ENCODE measurements around the gene TARP.

The TARP gene

DNA sequence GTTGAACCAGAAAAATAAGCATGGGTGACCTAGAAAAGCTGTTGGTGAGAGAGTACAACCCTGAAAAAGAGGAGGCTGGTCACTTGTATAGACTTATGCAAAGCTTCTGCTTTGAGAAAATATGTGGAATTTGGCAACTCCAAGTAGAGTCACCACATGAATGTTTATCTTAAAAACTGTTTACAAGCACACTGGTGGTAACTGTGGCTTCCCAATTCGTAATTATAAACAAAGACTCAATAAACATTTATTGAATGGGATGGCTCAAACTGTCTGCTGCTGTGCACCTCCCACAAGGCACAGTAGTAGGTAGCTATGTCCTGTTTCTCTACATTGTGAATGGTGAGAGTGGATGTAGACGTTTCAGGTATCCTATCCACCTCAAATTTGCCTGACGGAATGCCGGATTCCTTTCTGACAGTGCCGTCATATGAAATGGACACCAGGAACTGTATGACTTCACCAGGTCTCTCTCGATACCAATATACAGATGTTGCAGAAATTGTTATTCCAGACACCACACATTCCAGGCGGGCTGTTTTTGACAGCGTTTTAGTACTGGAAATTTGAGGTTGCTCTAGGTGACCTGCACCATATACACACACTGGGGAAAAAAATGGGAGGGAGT lies 43.4 kb upstream of the TARP start:
- BruUV-seq (replicated peaks): no TSS peak
- dilution Hi-C loops (cut with HindIII; ENCODE audit: low sequenced_read_pairs, unreplicated experiment): no loop called here
- 93% methylated on average over 3 of the region's 8 CpGs; no CpG with 5 or more reads in 1 of the 2 experiments for WGBS, 2 experiments (ENCODE audit: extremely low coverage in 2 of 2, insufficient read length in 1 of 2)

More for the DNA sequence above, 43.4 kb upstream of the TARP start:
- Histone ChIP-seq H3K27me3 (ENCODE audit: control insufficient read depth, insufficient read depth, low read length) (peaks cover 8% of the 10 kb centered on the region), H2BK5ac (ENCODE audit: low read depth, low read length, poor library complexity, severe bottlenecking) (no peak overlapping the region), H3K14ac (replicated peaks; ENCODE audit: low read depth, low read length) (no peak overlapping the region), H4K91ac (ENCODE audit: insufficient read depth, low read depth, low read length) (no peak overlapping the region), H3K4ac (ENCODE audit: low read depth, low read length) (no peak overlapping the region), H3K18ac (ENCODE audit: low read depth, low read length) (no peak overlapping the region), H4K20me1 (ENCODE audit: insufficient read depth, low read length) (no peaks in the 10 kb centered on the region), H3K9ac (ENCODE audit: low read depth, low read length) (no peak overlapping the region), H4K8ac (ENCODE audit: low read depth in 2 of 2, low read length in 2 of 2) (no peak overlapping the region), H3K79me1 (ENCODE audit: low read depth in 1 of 2, low read length in 2 of 2) (no peaks in the 10 kb centered on the region), H2AFZ (replicated peaks; ENCODE audit: low read length, poor library complexity) (no peak overlapping the region), H3K36me3 (ENCODE audit: control insufficient read depth, insufficient read depth, low read length) (no peaks in the 10 kb centered on the region), H3K56ac (ENCODE audit: extremely low read depth, insufficient read depth, low read length) (no peak overlapping the region), H2AK9ac (replicated peaks; ENCODE audit: low read depth, low read length, poor library complexity) (no peak overlapping the region), H2AK5ac (ENCODE audit: low read depth, low read length) (no peak overlapping the region), H3K4me3 (ENCODE audit: insufficient read depth, low read depth, low read length) (no peak overlapping the region), H3K27ac (ENCODE audit: insufficient read depth, low read length) (no peak overlapping the region), H2BK20ac (ENCODE audit: low read depth, low read length) (no peak overlapping the region), H3K9me1 (ENCODE audit: insufficient read depth, low read length) (peaks cover 8% of the 10 kb centered on the region; the same call in 1 of the 2 replicates), H2BK15ac (ENCODE audit: low read depth, low read length) (no peak overlapping the region), H3K9me3 (ENCODE audit: control insufficient read depth, insufficient read depth, low read length) (no peaks in the 10 kb centered on the region), H4K5ac (ENCODE audit: low read depth, low read length) (no peak overlapping the region), H3K4me1 (ENCODE audit: control insufficient read depth, insufficient read depth, low read length) (peaks cover 4% of the 10 kb centered on the region; the same call in 1 of the 2 replicates), H3K4me2 (ENCODE audit: low read depth, low read length) (no peak overlapping the region), H2BK120ac (ENCODE audit: low read depth, low read length) (no peak overlapping the region), H3K23ac (ENCODE audit: low read depth, low read length) (no peak overlapping the region)
- ChIA-PET CTCF (interaction anchor here (0.7 to 1.0 kb wide), 2 partner anchors 18 to 19 kb away, joined by 3 to 4 read pairs; no protein-coding TSS in a partner anchor), POLR2A (ENCODE audit: unreplicated experiment) (no interaction called here)
- intact Hi-C loops (cut with micrococcal nuclease) (no loop called here), in situ Hi-C loops (cut with MboI; ENCODE audit: low sequenced_read_pairs) (no loop called here)
- peak; percentile 27 for DNase-seq
- peak; percentile 60 for ATAC-seq (ENCODE audit: low read depth)
- no peak for TF ChIP-seq RCOR1 (IDR thresholded peaks at IDR 0.05; ENCODE audit: insufficient replicate concordance, low read length)
- TF ChIP-seq NFE2L2 (IDR thresholded peaks at IDR 0.05; ENCODE audit: low read depth, low read length): no peak
- TF ChIP-seq RFX5 (IDR thresholded peaks at IDR 0.05; ENCODE audit: low read depth, low read length): no peak
- TF ChIP-seq RAD21 (IDR thresholded peaks at IDR 0.05; ENCODE audit: low read length): no peak
- TF ChIP-seq, protein P1, sequence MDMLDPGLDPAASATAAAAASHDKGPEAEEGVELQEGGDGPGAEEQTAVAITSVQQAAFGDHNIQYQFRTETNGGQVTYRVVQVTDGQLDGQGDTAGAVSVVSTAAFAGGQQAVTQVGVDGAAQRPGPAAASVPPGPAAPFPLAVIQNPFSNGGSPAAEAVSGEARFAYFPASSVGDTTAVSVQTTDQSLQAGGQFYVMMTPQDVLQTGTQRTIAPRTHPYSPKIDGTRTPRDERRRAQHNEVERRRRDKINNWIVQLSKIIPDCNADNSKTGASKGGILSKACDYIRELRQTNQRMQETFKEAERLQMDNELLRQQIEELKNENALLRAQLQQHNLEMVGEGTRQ (IDR thresholded peaks at IDR 0.05; ENCODE audit: low read depth, low read length): no peak
- TF ChIP-seq, protein P2, sequence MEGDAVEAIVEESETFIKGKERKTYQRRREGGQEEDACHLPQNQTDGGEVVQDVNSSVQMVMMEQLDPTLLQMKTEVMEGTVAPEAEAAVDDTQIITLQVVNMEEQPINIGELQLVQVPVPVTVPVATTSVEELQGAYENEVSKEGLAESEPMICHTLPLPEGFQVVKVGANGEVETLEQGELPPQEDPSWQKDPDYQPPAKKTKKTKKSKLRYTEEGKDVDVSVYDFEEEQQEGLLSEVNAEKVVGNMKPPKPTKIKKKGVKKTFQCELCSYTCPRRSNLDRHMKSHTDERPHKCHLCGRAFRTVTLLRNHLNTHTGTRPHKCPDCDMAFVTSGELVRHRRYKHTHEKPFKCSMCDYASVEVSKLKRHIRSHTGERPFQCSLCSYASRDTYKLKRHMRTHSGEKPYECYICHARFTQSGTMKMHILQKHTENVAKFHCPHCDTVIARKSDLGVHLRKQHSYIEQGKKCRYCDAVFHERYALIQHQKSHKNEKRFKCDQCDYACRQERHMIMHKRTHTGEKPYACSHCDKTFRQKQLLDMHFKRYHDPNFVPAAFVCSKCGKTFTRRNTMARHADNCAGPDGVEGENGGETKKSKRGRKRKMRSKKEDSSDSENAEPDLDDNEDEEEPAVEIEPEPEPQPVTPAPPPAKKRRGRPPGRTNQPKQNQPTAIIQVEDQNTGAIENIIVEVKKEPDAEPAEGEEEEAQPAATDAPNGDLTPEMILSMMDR (conservative IDR thresholded peaks at IDR 0.05; ENCODE audit: low read depth, low read length): no peak
- TF ChIP-seq FOS (IDR thresholded peaks at IDR 0.05; ENCODE audit: low read depth, low read length): no peak
- TF ChIP-seq CHD1 (IDR thresholded peaks at IDR 0.05; ENCODE audit: low read depth, low read length): no peak
- no peak for TF ChIP-seq SMC3 (IDR thresholded peaks at IDR 0.05; ENCODE audit: low read depth, low read length)
- TF ChIP-seq, protein P3, sequence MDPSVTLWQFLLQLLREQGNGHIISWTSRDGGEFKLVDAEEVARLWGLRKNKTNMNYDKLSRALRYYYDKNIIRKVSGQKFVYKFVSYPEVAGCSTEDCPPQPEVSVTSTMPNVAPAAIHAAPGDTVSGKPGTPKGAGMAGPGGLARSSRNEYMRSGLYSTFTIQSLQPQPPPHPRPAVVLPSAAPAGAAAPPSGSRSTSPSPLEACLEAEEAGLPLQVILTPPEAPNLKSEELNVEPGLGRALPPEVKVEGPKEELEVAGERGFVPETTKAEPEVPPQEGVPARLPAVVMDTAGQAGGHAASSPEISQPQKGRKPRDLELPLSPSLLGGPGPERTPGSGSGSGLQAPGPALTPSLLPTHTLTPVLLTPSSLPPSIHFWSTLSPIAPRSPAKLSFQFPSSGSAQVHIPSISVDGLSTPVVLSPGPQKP (IDR thresholded peaks at IDR 0.05; ENCODE audit: borderline replicate concordance, low read depth, low read length): no peak
- TF ChIP-seq POLR2A (IDR thresholded peaks at IDR 0.05; ENCODE audit: low read depth, low read length): no peak
- TF ChIP-seq MXI1 (IDR thresholded peaks at IDR 0.05; ENCODE audit: borderline replicate concordance, low read depth, low read length): no peak
- TF ChIP-seq MAZ (IDR thresholded peaks at IDR 0.05; ENCODE audit: borderline replicate concordance, low read depth, low read length): no peak
- no peak for TF ChIP-seq CEBPB (IDR thresholded peaks at IDR 0.05; ENCODE audit: low read depth, low read length)
- no peak for TF ChIP-seq BHLHE40 (IDR thresholded peaks at IDR 0.05; ENCODE audit: low read depth, low read length)
